Testis (tissue), 2 donors: Measurements from ENCODE around the gene MMP24.

Experiments used
- POLR2A ChIP-seq: fragments of 450-650 bp; IDR thresholded peaks from one replicate; pipeline ENCODE4 v1.6.1; 2017; ENCODE audit warnings: antibody characterized with exemption, mild to moderate bottlenecking, moderate library complexity
- TF ChIP-seq, protein P1 (sequence below), 3 experiments: fragments of 450-650 bp in 2 of 3; fragments of 200-600 bp in 1 of 3; sonication (generic) in 1 of 3; IDR thresholded peaks; one replicate each; pipeline ENCODE4 v1.5.1; 2016 to 2019; ENCODE audit warnings: antibody characterized with exemption in 3 of 3, mild to moderate bottlenecking in 2 of 3, moderate library complexity in 1 of 3

- no peak for TF ChIP-seq POLR2A
- TF ChIP-seq, protein P1, sequence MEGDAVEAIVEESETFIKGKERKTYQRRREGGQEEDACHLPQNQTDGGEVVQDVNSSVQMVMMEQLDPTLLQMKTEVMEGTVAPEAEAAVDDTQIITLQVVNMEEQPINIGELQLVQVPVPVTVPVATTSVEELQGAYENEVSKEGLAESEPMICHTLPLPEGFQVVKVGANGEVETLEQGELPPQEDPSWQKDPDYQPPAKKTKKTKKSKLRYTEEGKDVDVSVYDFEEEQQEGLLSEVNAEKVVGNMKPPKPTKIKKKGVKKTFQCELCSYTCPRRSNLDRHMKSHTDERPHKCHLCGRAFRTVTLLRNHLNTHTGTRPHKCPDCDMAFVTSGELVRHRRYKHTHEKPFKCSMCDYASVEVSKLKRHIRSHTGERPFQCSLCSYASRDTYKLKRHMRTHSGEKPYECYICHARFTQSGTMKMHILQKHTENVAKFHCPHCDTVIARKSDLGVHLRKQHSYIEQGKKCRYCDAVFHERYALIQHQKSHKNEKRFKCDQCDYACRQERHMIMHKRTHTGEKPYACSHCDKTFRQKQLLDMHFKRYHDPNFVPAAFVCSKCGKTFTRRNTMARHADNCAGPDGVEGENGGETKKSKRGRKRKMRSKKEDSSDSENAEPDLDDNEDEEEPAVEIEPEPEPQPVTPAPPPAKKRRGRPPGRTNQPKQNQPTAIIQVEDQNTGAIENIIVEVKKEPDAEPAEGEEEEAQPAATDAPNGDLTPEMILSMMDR (IDR thresholded peaks at IDR 0.05), result no peak
These were observed 53.2 kb downstream of the MMP24 start for GRCh38 chr20:35279533-35280174.
